EL (cell line): ENCODE results near the gene CD3D.
"Not testable (repeated sequence)": the region's sequence is repeated elsewhere in the genome, so short reads cannot be mapped to it uniquely, and the experiment has no call there.

ENCODE experiments used
- DNase-seq: peaks from one replicate; pipeline ENCODE4 v3.0.0-alpha.2; 2016

CD3D gene

GRCh38 chr11:118338637-118339061 lies 3.9 kb downstream of the CD3D start:
- DNase-seq: no peak

GRCh38 chr11:118334745-118335144 lies 7.8 kb downstream of the CD3D start:
- no peak for DNase-seq

GRCh38 chr11:118328745-118329144 lies 13.8 kb downstream of the CD3D start:
- DNase-seq: no peak

- DNase-seq: no peak
These were observed 17.2 kb downstream of the CD3D start for GRCh38 chr11:118325283-118325682.

- DNase-seq: no peak
These were observed 19.8 kb downstream of the CD3D start for GRCh38 chr11:118322721-118323120.

- no peak for DNase-seq
These were observed 21.0 kb downstream of the CD3D start for GRCh38 chr11:118321386-118322082.

- DNase-seq: no peak
These were observed 22.0 kb downstream of the CD3D start for GRCh38 chr11:118320515-118320914.

GRCh38 chr11:118319337-118319707 lies 23.2 kb downstream of the CD3D start:
- no peak for DNase-seq

- no peak for DNase-seq
These were observed 23.7 kb downstream of the CD3D start for GRCh38 chr11:118318581-118319336.

GRCh38 chr11:118318124-118318523 lies 24.4 kb downstream of the CD3D start:
- no peak for DNase-seq

GRCh38 chr11:118314988-118315411 lies 27.5 kb downstream of the CD3D start:
- no peak for DNase-seq

GRCh38 chr11:118313242-118313641 lies 29.3 kb downstream of the CD3D start:
- no peak for DNase-seq

GRCh38 chr11:118312328-118312727 lies 30.2 kb downstream of the CD3D start:
- no peak for DNase-seq

GRCh38 chr11:118311518-118311917 lies 31.0 kb downstream of the CD3D start:
- no peak for DNase-seq

- no peak for DNase-seq
These were observed 31.6 kb downstream of the CD3D start for GRCh38 chr11:118310781-118311485.

GRCh38 chr11:118310271-118310670 lies 32.2 kb downstream of the CD3D start:
- no peak for DNase-seq

GRCh38 chr11:118308995-118309528 lies 33.4 kb downstream of the CD3D start:
- not testable (repeated sequence) for DNase-seq

- DNase-seq: no peak
These were observed 35.9 kb downstream of the CD3D start for GRCh38 chr11:118306556-118306955.

- DNase-seq: no peak
These were observed 36.8 kb downstream of the CD3D start for GRCh38 chr11:118305726-118306125.

GRCh38 chr11:118304568-118305248 lies 37.8 kb downstream of the CD3D start, which contains the start of gene CD3E:
Gene CD3E (plus strand): TSS chr11:118304730. CDS start chr11:118304953, 223 bp downstream.
- DNase-seq: no peak

- DNase-seq: no peak
These were observed 38.3 kb downstream of the CD3D start for GRCh38 chr11:118304227-118304567.

GRCh38 chr11:118301600-118302195 lies 40.8 kb downstream of the CD3D start:
- no peak for DNase-seq
